Fibroblast of upper back skin (primary cell): Measurements from ENCODE around the gene PHC2.
A peak's percentile ranks its signal among the peaks of the same experiment; 100 is the strongest.
"Not testable (repeated sequence)": the region's sequence is repeated elsewhere in the genome, so short reads cannot be mapped to it uniquely, and the experiment has no call there.

Experiments
- DNase-seq: peaks from one replicate; pipeline ENCODE4 v3.0.0-alpha.2; 2013

Gene PHC2

DNA sequence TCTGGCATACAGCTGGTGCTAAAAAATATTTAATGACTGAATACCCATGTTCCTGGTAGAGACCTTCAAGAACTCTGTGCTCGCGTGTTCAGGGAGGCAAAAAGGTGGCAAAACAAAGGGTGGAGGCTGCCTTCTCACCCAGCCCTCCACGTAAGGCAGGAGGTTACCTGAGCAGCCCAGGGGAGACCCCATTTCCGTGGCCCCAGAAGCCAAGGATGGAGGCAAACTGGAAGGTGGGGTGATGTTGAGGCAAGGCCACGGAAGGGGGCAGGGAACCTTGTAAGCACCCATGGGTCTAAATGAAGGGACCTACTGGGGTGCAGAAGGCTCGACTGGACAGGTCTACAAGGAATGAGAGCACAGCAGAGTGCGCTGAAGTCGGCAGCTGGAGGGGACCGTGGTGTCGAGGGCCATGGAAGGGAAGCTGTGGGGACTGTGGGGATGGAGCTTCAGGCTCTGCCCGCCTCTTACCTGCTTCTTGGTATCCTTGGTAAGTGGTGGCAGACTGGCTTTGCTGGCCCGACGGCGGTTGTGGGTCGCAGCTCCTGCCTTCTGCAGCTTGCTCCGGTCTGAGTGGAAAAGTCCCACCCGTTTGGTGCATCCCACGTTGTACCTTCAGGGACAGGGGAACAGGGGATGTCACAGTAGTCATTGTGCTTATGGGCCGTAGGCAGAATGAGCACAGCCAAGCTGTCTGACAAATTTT is 101.1 kb downstream of the PHC2 start:
- DNase-seq = no peak

DNA sequence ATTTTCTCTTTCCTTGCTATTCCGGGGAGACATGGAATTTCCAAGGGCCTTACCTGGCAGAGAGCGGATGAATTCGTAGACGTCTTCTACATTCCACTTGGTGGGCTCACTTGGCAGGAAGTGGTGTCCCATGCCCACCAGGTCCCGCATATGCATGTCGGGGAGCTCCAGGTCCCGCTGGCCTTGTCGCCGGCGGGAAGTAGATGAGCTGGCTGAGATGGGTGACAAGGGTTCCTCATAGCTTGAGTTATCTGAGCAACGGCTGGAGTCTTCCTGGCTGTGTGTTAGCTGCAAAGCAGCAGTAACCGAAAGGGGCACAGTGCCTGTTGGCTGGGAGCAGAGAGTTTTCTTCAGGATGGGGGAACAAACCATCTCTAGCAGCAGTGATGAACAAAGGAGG is 102.1 kb downstream of the PHC2 start:
- no peak for DNase-seq

DNA sequence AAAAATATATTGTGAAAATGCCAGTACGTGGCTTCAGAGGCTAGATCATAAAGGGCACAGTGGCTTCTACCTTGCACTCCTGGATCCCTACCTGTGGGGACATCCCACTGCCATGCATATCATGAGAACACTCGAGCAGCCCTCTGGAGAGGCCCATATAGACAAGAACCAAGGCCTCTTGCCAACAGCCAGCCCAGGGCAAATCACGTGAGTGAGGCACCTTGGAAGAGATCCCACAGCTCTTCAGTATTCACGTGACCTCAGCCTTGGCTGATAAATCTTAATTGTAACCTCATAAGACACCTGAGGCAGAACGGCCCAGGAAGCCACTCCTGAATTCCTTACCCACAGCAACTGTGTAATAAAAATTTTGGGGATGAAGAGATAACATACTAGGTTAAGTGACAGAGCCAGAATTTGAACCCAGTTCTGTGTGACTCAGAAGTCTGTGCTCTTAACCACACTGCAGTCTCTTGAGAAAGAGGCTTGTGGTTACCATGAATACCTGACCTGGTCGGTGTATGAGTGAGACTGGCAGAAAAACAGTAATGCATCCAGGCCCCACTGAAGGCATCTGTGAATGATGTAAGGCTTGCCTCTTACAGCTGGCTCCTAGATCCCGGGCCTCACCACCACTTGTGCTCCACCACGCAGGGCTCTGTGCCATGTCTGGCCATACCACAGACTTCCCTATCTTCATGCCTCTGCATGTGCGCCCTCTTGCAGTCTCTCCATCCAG is 103.1 kb downstream of the PHC2 start:
- DNase-seq = peak; percentile 95

DNA sequence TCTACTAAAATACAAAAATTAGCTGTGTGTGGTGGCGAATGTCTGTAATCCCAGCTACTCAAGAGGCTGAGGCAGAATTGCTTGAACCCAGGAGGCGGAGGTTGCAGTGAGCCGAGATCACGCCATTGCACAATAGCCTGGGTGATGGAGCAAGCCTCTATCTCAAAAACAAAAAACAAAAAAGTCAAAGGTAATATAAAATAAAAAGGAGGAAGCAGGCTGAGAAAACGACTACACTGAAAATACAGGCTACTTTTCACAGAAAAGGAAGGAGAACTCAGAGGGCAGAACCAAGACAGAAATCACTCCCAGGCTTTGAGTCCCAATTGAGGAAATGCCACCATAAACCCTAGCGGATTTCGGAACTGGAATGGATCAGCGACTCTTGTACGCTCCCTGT is 104.1 kb downstream of the PHC2 start:
- no peak for DNase-seq

DNA sequence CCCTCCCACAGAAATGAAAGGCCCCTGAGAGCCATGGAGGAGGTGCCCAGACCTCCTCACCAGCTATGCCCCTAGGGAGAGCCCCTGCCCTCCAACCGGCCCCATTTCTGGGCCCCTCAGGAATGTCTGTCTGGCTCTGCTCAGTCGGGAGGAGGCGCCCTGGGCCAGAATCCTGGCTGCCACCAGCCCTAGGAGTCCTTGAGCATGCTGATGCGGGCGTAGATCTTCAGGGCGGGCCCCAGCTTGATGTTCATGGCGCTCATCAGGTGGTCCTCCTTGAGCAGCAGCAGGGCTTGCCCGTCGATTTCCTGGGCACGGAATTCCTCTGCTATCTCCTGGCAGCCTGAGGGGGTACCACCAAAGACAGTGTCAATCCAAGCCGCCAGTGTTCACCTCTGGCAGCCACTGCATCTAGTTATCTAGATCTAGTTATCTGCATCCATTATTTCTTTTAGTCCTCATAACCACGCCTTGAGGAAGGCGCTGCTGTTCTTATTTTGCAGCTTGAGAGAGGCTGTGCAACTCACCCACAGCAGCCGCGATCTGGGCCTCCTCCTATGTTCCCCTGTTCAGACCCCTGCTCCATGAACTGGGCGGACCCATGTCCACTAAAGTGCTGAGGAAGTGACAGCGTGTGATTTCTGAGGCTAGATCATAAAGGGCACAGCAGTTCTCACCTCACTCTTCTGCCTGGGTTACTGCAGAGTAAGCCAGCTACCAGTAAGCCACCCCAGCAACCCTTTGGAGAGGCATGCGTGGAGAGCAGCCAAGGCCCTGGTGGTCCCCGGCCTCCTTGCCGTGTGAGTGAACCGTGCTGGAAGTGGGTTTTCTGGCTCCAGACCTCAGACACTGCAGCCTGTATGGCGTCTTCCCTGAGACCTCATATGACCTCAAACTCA is 106.0 kb downstream of the PHC2 start:
- DNase-seq = no peak

DNA sequence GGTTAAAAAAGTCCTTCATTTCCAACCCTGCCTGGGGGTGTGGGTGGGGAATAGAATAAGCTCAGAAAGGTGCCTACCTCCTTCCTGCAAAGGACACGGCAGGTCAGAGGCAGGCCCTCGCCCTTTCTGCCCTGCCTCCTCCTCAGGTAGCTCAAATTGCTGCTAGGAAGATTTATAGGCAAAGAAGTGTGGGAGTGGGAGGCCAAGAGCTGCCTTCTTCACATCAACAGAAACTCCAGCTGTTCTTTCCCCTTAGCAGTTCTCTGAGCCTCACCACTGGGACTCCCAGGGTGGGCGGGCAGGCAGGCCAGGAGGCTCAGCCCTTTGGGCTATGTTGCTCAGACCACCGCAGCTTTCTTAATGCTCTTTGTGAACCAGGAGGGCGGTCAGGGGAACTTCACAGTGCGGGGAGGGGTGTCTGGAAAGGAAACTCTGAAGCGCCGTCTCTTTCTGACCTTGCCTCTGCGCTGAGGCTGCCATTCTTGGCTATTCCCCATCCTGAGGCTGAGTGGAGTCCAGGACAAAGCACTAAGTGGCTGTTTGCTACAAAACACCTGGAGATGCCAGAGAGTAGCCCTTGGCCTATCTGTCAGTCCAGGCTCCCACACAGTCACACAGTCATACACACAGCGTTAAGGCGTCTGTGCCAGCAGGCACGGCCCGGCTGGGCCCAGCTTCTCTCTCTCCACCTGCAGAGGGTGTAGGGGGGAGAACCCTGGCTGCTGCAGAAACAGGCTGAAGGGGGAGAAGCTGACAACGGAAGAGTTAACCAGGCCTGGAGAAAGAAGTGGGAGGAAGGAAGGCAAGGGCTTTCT is 107.0 kb downstream of the PHC2 start:
- no peak for DNase-seq

DNA sequence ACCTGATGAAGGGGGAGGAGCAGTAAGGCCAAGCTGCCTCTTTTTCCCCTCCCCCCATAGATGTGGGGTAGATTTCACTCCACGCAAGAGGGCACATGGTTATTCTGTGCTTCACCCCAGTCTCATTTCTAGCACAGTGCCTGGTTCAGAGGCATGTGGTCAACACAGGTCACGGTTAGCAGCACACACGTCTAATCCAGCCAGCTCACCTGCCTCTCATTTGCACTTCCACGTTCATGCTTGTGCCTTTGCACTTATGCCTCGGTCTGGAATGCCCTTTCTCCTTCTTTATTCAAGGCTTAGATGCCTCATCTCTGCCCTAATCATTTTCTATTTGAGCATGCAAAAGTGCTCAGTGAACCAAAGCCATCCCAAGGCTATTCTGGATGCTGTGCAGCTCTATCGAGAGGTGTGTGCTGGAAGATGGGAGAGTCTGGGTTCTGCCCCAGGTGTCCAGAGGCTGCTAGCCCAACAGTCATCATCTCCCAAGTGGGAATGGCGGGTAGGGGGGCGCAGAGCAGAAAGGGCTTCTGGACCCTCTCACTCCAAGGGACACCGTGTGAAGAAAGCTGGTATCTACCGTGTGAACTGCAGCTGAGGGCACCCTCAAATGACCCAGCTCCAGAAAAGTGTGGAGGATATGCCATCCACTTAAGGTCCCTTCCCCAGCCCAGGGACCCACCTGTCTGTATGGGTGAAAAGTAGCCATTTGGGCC is 107.9 kb downstream of the PHC2 start:
- DNase-seq = no peak

DNA sequence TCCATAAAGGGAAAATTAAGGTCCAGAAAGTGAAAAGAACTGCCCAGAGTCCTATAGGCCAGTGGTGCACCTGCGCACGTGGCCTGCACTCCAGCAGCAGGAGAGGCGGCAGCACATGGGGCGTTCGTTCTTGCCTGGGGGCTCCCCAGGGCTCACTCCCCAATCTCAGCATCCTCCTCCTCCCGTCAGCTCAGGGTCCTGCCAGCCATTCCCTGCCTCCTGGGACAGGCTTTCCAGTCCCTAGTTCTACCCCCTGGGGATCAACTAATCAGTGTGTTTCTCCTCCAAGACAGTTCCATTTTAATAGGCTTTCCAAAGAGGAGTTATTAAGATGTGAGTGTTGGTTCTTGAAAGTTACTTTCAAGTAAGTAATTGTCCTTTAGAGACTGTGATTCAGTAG is 108.8 kb downstream of the PHC2 start:
- DNase-seq = no peak

DNA sequence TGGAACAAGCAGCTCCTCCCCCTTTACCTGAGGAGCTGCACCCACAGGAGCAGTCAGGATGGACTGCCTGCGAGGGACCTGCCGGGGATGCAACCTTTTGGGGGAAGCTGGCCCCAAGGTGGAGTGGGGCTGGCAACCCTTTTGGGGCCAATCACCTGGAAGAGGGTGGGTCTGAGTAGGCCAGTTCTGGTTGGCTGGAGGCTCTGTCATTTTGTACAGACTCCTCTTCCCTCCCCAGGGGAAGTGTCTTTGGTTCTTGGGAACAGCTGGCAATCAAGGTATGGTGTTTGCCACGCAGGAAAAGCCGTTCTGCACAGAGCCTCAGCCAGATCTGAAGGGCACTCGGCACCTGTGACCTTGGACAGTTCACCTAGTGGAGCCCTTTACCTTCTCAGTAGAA is 109.7 kb downstream of the PHC2 start:
- no peak for DNase-seq

DNA sequence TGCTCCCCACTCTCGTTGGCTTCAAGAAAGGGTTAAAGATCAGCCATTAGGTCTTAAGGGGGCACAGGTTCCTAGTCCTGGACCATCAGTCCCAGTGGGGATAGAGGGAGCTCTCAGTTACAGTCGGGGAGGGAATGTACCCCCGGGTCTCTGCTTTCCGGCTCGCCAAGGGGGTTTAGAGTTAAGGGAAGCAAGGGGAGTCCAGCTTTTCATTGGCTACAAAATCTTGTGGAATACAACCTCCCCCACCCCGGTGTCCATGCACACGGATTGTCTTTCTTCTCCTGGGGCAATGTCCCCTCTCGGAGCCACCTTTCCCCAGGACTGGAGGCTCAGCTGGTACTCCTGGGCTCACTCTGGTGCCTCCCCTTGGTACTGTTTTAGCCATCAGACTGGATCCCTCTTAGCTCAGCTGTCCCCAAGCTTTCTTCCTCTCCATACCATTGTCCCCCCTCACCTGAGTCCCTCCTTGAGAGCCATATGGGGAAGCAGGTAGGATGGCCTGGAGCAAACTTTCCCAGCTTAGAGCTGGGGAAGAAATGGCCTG is 110.2 kb downstream of the PHC2 start, which contains the start of gene A3GALT2:
A3GALT2 (minus strand) TSS at position 480 of the 547 bp plus-strand sequence; CDS start at position 480, 0 bp downstream.
- no peak for DNase-seq

DNA sequence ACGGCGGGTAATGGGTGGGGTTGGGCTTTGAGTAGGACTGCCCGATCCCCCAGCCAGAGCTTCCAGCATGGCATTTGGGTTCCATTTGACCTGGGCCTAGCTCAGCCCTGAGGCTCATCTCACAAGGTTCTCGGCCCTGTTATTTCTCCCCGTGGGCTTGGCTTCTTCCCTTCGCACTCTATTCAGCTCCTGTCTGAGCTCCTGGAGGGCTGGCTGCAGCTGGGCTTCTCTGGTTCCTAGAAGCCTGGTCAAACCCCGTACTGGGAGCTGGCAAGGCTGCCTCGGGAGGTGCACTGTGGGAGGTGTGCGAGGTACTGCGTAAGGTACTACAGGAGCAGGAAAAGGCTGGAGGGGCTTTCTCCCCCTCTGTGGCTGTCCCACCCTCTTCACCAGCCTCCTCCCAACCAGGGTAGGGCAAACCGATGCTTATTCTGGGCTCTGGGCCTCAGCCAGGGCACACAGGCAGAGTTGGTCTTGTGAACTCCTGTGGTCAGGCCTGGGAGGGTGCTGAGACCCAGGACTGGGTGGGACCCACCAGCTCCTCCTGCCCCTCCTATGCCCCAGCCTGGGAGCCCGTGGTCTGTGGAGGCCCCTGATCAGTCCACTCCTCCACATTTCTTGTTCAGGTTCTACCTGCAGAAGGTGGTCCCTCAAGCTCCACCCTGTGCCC is 110.8 kb downstream of the PHC2 start:
- DNase-seq = no peak

DNA sequence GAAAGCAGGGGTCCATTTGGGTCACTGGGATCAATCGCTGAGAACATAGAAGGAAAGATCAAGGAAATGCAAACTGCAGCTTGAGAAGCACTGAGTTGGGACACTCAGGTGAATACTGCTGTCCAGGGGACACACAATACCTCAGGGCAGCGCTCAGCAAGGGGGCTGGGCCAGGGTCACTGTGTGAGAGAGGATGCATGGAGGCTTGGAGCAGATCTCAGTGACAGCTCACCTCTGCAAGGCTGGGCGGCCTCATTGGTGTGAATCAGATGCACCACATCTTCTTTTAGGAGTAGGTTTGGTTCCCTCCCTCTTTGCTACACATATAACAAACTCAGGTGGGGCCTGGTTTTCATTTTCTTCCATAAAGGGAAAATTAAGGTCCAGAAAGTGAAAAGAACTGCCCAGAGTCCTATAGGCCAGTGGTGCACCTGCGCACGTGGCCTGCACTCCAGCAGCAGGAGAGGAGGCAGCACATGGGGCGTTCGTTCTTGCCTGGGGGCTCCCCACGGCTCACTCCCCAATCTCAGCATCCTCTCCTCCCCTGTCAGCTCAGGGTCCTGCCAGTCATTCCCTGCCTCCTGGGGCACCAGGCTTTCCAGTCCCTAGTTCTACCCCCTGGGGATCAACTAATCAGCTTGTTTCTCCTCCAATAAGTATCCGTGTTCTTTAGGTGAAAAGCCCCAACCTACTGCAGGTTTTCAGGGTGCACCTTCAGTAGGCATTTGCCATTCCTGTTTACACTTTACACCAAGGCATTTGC is 111.5 kb downstream of the PHC2 start:
- DNase-seq = no peak

DNA sequence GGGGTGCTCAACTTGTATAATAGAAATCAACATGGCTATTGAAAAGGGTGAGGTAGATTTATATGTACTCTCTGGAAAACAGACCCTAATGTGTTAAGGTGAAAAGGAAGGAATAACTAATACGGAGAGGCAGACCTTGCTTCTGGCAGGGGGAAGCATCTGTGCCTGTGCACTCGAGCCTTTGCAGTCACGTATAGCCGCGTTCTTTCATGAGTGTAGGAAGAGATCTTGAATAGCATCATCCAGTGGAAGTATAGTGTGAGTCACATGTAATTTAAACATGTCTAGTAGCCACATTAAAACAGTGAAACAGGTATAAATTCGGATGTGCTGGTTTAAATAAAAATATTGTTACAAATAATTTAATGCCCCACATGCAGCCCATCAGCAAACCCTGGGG is 112.9 kb downstream of the PHC2 start:
- peak; percentile 55 for DNase-seq

DNA sequence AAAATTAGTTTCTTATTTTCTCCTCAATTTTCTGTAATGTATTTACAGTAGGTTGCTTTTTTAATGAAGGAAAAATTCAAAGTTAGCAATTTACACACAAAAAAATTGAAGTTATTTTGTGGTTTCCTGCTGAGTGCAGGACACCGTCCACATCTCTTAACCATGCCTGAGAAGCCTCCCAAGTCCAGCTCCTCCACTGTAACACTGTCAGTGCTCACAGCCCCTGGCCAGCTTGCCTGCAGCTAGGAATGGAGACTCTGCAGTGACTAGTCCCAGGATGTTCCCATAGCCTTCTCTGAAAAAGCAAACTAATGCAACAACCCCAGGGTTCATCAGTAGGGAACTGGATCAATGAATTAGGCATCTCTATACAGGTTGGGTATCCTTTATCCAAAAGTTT is 113.5 kb downstream of the PHC2 start:
- no peak for DNase-seq

DNA sequence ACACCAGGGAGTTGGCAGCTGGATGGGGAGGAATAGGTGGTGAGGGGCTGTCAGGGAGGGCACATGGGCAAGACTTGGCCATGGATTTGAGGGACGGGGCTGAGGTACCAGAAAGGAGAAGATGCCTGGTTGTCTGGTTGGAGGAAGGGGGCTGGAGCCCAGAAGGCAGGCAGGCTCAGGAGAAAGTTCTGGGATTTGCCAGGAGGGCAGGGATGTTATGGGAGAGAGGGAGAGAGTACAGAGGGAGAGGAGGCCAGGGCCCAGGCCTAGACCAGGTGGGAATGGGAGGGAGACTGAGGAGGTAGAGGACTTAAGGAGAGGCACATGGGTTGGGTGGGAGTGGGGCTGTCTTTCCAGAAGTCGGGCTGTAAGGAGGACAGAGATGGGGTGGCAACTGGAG is 114.3 kb downstream of the PHC2 start:
- no peak for DNase-seq

DNA sequence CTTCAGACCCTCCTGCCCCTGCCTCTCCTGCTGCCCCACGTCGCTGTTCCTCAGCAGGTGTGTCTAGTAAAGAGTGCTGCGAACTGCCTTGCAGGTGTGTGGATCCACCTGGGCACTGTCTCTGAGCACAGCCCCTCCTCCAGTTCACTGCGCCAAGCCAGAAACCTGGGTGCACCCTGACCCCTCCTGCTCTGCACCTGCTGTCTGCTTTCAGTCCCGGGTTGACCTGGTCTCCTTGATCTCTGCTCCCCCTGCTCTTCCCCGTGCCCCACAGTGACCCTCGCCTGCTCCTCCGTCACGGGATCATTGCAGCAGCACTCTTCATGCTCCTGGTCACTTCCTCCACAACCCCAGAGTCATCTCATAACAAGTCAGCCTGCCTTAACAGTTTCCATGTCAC is 116.5 kb downstream of the PHC2 start:
- DNase-seq = no peak

DNA sequence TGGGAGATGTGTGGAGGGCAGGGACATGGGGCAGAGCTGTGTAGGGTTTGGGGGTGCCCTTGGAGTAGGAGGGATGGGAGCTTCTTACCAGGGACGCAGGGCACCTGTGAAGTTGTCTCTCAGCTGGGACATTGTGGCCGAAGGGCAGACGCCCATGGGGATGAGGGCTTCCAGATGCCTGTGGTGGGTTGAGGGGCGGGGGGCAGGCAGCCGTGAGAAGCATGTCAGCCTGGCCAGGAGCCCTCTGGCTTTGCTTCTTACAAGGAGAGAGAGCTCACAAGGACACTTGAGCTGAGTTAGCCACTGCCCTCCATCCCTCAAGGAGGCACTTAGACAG is 118.5 kb downstream of the PHC2 start:
- no peak for DNase-seq

DNA sequence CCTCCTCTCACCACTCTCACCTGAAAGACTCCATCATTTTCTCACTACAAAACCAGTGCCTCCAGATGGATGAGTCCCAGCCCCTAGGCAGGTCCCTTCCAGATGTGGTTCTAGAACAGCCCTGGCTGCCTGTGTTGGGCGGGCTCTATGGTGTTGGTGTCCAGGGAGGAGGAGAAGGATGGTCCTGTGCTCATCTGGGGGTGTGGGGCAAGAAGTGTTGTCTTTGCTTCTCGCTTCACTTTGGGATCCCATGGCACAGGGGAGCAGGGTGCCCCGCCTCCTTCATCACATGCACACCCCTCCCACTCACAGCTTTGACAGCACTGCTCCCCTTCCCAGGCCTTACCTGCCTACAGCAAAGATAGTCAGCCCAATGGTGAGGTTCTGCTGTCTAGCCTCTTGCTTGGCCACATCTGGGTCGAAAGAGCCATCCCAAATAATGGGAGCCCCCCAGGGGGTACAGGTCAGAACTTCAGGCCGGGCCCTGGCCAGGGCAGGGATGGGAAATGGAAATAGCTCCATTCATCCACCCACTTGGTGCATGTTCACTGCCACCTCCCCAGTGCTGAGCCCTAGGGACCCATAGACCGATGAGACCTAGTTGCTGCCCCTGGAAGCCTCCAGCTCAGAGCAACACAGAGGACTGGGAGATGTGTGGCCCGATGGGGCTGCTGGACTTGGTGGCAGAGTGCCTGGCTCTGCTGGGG is 119.0 kb downstream of the PHC2 start:
- no peak for DNase-seq

DNA sequence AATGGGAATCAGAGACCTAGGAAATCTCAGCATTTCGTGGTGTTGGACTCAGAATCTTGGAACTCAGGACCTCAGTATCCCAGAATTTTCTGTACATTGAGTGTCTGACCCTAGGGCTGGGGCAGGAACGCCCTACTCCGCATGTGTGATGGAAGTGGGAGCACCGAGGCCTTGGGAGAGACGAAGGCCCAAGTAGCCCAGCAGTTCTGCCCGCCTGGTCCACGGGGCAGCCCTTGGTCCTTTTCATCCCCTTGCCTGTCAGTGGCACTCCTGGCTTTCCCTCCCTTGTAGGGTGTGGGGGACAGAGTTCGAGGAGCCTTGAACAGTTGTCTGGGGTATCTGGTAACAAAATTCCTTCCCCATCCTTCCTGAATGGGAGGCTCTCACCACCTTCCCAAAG is 120.2 kb downstream of the PHC2 start:
- no peak for DNase-seq

DNA sequence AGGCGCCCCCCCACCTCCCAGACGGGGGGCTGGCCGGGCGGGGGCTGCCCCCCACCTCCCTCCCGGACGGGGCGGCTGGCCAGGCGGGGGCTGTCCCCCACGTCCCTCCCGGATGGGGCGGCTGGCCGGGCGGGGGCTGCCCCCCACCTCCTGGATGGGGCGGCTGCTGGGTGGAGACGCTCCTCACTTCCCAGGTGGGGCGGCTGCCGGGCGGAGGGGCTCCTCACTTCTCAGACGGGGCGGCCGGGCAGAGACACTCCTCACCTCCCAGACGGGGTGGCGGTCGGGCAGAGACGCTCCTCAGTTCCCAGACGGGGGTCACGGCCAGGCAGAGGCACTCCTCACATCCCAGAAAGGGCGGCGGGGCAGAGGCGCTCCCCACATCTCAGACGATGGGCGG is 121.5 kb downstream of the PHC2 start:
- DNase-seq = not testable (repeated sequence)
